CD14-positive monocyte (primary cell): ENCODE data around the gene CNTN5. TPM values are rescaled to one million over a fixed set of nuclear protein-coding genes. Genes with fewer than 3 reads are reported as not detected.

Experiments used
- DNase-seq, 3 donors: peaks; one replicate each; pipeline ENCODE4 v3.0.0-alpha.2; 2011 to 2022
- H2AFZ ChIP-seq: 2 replicates; pipeline ENCODE4 v1.6.0; 2012; ENCODE audit warnings: mild to moderate bottlenecking, low read depth, low read length, inconsistent platforms; ENCODE audit not compliant: insufficient read depth, poor library complexity, severe bottlenecking
- H3K27ac ChIP-seq, 2 donors: 1 replicate in 1 of 2; 2 replicates in 1 of 2; pipeline ENCODE4 v1.5.1; 2012 to 2013; ENCODE audit warnings: low read length in 2 of 2, control low read depth in 1 of 2, inconsistent platforms in 1 of 2, low read depth in 1 of 2, mild to moderate bottlenecking in 1 of 2
- H3K27me3 ChIP-seq, 2 donors: one replicate each; pipeline versions ENCODE4 v1.6.0 to v1.6.1; 2011 to 2013; ENCODE audit warnings: low read length in 2 of 2; ENCODE audit not compliant: control insufficient read depth in 2 of 2, insufficient read depth in 2 of 2
- H3K36me3 ChIP-seq, 2 donors: replicated peaks in 1 of 2; 1 replicate in 1 of 2; 2 replicates in 1 of 2; pipeline versions ENCODE4 v1.5.1 to v1.6.1; 2012 to 2013; ENCODE audit warnings: low read length in 2 of 2, control low read depth in 1 of 2, inconsistent platforms in 1 of 2, mild to moderate bottlenecking in 1 of 2; ENCODE audit not compliant: insufficient read depth in 2 of 2, control insufficient read depth in 1 of 2
- H3K4me1 ChIP-seq, 2 donors: 1 replicate in 1 of 2; 2 replicates in 1 of 2; pipeline versions ENCODE4 v1.5.1 to v1.6.1; 2012 to 2013; ENCODE audit warnings: low read length in 2 of 2, control low read depth in 1 of 2, inconsistent platforms in 1 of 2, mild to moderate bottlenecking in 1 of 2, moderate library complexity in 1 of 2; ENCODE audit not compliant: insufficient read depth in 2 of 2, control insufficient read depth in 1 of 2
- H3K4me2 ChIP-seq: replicated peaks from 2 replicates; pipeline ENCODE3; 2012; ENCODE audit warnings: low read length, moderate library complexity, mild to moderate bottlenecking; ENCODE audit not compliant: poor library complexity, severe bottlenecking; ENCODE audit errors: extremely low read depth
- H3K4me3 ChIP-seq, 3 experiments: fragments of 200-600 bp in 1 of 3; sonication (generic) in 1 of 3; replicated peaks in 1 of 3; 1 replicate in 2 of 3; 2 replicates in 1 of 3; pipeline ENCODE4 v1.5.1; 2011 to 2013; ENCODE audit warnings: low read length in 3 of 3, mild to moderate bottlenecking in 3 of 3, control low read depth in 2 of 3, low read depth in 2 of 3, inconsistent platforms in 1 of 3, moderate library complexity in 1 of 3
- H3K79me2 ChIP-seq: 2 replicates; pipeline ENCODE4 v1.6.0; 2012; ENCODE audit warnings: mild to moderate bottlenecking, control low read depth, inconsistent platforms, low read length, moderate library complexity; ENCODE audit not compliant: insufficient read depth
- H3K9ac ChIP-seq: 2 replicates; pipeline ENCODE4 v1.6.0; 2017; ENCODE audit warnings: low read length, mild to moderate bottlenecking; ENCODE audit not compliant: insufficient read depth, poor library complexity, severe bottlenecking
- H3K9me3 ChIP-seq, 2 donors: replicated peaks in 1 of 2; 1 replicate in 1 of 2; 2 replicates in 1 of 2; pipeline versions ENCODE4 v1.5.1 to v1.6.1; 2012 to 2013; ENCODE audit warnings: low read length in 2 of 2, control low read depth in 1 of 2; ENCODE audit not compliant: control insufficient read depth in 1 of 2, insufficient read depth in 1 of 2
- H4K20me1 ChIP-seq: 2 replicates; pipeline ENCODE4 v1.6.0; 2012; ENCODE audit warnings: mild to moderate bottlenecking, low read length, control low read depth, moderate library complexity; ENCODE audit not compliant: insufficient read depth
- H3K27ac Mint-ChIP-seq, 7 donors: one replicate each; pipeline ENCODE4 v1.8.0; 2020; ENCODE audit warnings: mild to moderate bottlenecking in 7 of 7, mixed read lengths in 7 of 7, moderate library complexity in 6 of 7, inconsistent platforms in 2 of 7
- H3K27me3 Mint-ChIP-seq, 3 donors: one replicate each; pipeline ENCODE4 v1.8.0; 2021 to 2022; ENCODE audit warnings: low read depth in 3 of 3, mild to moderate bottlenecking in 3 of 3, mixed read lengths in 3 of 3, moderate library complexity in 3 of 3, inconsistent platforms in 1 of 3
- H3K36me3 Mint-ChIP-seq, 2 donors: one replicate each; pipeline ENCODE4 v1.8.0; 2020; ENCODE audit warnings: mixed read lengths in 2 of 2, inconsistent platforms in 1 of 2, mild to moderate bottlenecking in 1 of 2
- H3K4me1 Mint-ChIP-seq: one replicate; pipeline ENCODE4 v1.8.0; 2020; ENCODE audit warnings: mild to moderate bottlenecking, mixed read lengths
- H3K4me3 Mint-ChIP-seq, 2 donors: one replicate each; pipeline ENCODE4 v1.8.0; 2020; ENCODE audit warnings: mild to moderate bottlenecking in 2 of 2, mixed read lengths in 2 of 2, moderate library complexity in 1 of 2
- H3K9me3 Mint-ChIP-seq, 7 donors: one replicate each; pipeline ENCODE4 v1.8.0; 2020 to 2022; ENCODE audit warnings: mixed read lengths in 7 of 7, mild to moderate bottlenecking in 6 of 7, moderate library complexity in 6 of 7, inconsistent platforms in 2 of 7
- CTCF ChIP-seq: fragments of 200-600 bp; IDR thresholded peaks from one replicate; pipeline ENCODE4 v1.8.0; 2022; ENCODE audit warnings: antibody characterized with exemption, mild to moderate bottlenecking
- WGBS: methylation state at CpG from one replicate; pipeline ENCODE4 v1.1.5; 2013; ENCODE audit warnings: missing lambda C conversion rate; ENCODE audit not compliant: insufficient coverage; 5-methylcytosine and 5-hydroxymethylcytosine counted together
- intact Hi-C, 2 donors: fragments of 100-400 bp; cut with micrococcal nuclease; formaldehyde crosslinking; loops; one replicate each; pipeline versions ENCODE4 v1.15.0 to v1.15.1; 2023
- polyA plus RNA-seq, 3 donors: library from polyadenylated mRNA; depleted of rRNA in 1 of 3; unstranded in 2 of 3; stranded (reverse) in 1 of 3; fragments of 300-500 nt in 2 of 3; fragments of >200 nt in 1 of 3; fragmentation: Illumina TruSeq in 2 of 3; gene quantifications; 1 replicate in 2 of 3; 2 replicates in 1 of 3; pipeline ENCODE4 v1.2.3, GENCODE V29; 2012 to 2021

CNTN5 gene
- polyA plus RNA-seq, 3 donors, result not detected

GRCh38 chr11:100235085-100235484, 1214.3 kb downstream of the CNTN5 start:
- no peak for TF ChIP-seq CTCF
- Mint-ChIP-seq H3K27me3 (peaks cover 0 to 1% (median 0%) of the 10 kb centered on the region in 3 donors), H3K4me3 (peak overlapping the region in 1 of 2 donors; percentile 28), H3K9me3 (peaks cover 2 to 9% (median 6%) of the 10 kb centered on the region in 7 donors), H3K36me3 (no peaks in the 10 kb centered on the region), H3K27ac (no peak overlapping the region), H3K4me1 (no peaks in the 10 kb centered on the region)
- no peak for DNase-seq
- no peaks in the 10 kb centered on the region for H3K36me3 ChIP-seq
- 0% methylated on average over 1 of the region's 4 CpGs for WGBS
- no peak overlapping the region for H3K9ac ChIP-seq
- H3K27ac ChIP-seq, result no peak overlapping the region
- H3K4me3 ChIP-seq, result no peak overlapping the region
- H3K27me3 ChIP-seq, result no peaks in the 10 kb centered on the region
- H3K4me1 ChIP-seq, result no peaks in the 10 kb centered on the region
- no peak overlapping the region for H3K4me2 ChIP-seq
- no peak overlapping the region for H2AFZ ChIP-seq
- no peaks in the 10 kb centered on the region for H3K79me2 ChIP-seq
- H3K9me3 ChIP-seq, result peaks cover 0 to 3% of the 10 kb centered on the region in 2 donors
- intact Hi-C loops, result no loop called here
- H4K20me1 ChIP-seq, result no peaks in the 10 kb centered on the region

- no peak overlapping the region for H3K4me3 ChIP-seq
- Mint-ChIP-seq H3K4me1 (no peaks in the 10 kb centered on the region), H3K27ac (no peak overlapping the region), H3K36me3 (no peaks in the 10 kb centered on the region), H3K9me3 (peaks cover 2 to 8% (median 3%) of the 10 kb centered on the region in 7 donors), H3K4me3 (no peak overlapping the region), H3K27me3 (peaks cover 0 to 1% (median 0%) of the 10 kb centered on the region in 3 donors)
- DNase-seq, result no peak
- no peak for TF ChIP-seq CTCF
- no peaks in the 10 kb centered on the region for H3K36me3 ChIP-seq
- H3K27ac ChIP-seq, result no peak overlapping the region
- H2AFZ ChIP-seq, result no peak overlapping the region
- peaks cover 0 to 3% of the 10 kb centered on the region in 2 donors for H3K9me3 ChIP-seq
- H3K27me3 ChIP-seq, result no peaks in the 10 kb centered on the region
- no peaks in the 10 kb centered on the region for H3K79me2 ChIP-seq
- no peak overlapping the region for H3K9ac ChIP-seq
- H4K20me1 ChIP-seq, result no peaks in the 10 kb centered on the region
- no peak overlapping the region for H3K4me2 ChIP-seq
- intact Hi-C loops, result no loop called here
- no peaks in the 10 kb centered on the region for H3K4me1 ChIP-seq
- 100% methylated on average over 1 of the region's 5 CpGs for WGBS
Observed at GRCh38 chr11:100240025-100240539, 1219.3 kb downstream of the CNTN5 start.
